Measurements from ENCODE around the gene ZP3.
"Not testable (repeated sequence)": the region's sequence is repeated elsewhere in the genome, so short reads cannot be mapped to it uniquely, and the experiment has no call there.

ZP3 gene

DNA sequence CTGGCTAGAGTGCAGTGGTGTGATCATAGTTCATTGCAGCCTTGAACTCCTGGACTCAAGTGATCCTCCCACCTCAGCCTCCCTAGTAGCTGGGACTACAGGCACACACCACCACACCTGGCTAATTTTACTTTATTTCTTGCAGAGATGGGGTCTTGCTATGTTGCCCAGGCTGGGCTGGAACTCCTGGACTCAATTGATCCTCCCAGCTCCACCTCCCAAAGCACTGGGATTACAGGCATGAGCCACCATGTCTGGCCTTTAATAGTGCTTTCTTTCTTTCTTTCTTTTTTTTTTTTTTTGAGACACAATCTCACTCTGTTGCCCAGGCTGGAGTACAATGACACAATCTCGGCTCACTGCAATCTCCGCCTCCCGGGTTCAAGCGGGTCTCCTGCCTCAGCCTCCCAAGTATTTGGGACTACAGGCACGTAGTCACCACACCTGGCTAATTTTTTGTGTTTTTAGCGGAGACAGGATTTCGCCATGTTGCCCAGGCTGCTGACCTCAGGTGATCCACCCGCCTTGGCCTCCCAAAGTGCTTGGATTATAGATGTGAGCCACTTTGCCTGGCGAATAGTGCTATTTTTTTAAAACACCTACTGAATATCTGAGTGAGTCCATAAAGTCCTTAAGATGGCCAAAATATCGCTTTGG is 7.0 kb upstream of the ZP3 start:
- 98% methylated on average over 9 of the region's 10 CpGs for WGBS (ENCODE audit: insufficient coverage)
- H3K4me3 ChIP-seq (ENCODE audit: control insufficient read depth in 1 of 7, extremely low read depth in 1 of 7, insufficient read depth in 4 of 7, low read depth in 2 of 7, low read length in 6 of 7); H3K36me3 ChIP-seq (ENCODE audit: control insufficient read depth in 4 of 4, insufficient read depth in 4 of 4, low read length in 3 of 4); DNase-seq; H3K27me3 ChIP-seq (replicated peaks in 2 of 5; ENCODE audit: control insufficient read depth in 4 of 5, insufficient read depth in 5 of 5, low read length in 4 of 5); H3K9me3 ChIP-seq (ENCODE audit: control extremely low read depth in 1 of 5, control insufficient read depth in 4 of 5, insufficient read depth in 2 of 5, low read depth in 1 of 5, low read length in 4 of 5); H3K4me1 ChIP-seq (ENCODE audit: control extremely low read depth in 1 of 4, control insufficient read depth in 4 of 4, insufficient read depth in 4 of 4, low read length in 3 of 4); POLR2A ChIA-PET; H3K27ac ChIP-seq (ENCODE audit: insufficient read depth in 1 of 2, low read depth in 1 of 2, low read length in 2 of 2, poor library complexity in 1 of 2, severe bottlenecking in 2 of 2): not testable (repeated sequence)
- CTCF ChIA-PET = interaction anchor here (1.5 kb wide), 1 partner anchor 20 kb away, joined by 4 read pairs; no protein-coding TSS in a partner anchor

DNA sequence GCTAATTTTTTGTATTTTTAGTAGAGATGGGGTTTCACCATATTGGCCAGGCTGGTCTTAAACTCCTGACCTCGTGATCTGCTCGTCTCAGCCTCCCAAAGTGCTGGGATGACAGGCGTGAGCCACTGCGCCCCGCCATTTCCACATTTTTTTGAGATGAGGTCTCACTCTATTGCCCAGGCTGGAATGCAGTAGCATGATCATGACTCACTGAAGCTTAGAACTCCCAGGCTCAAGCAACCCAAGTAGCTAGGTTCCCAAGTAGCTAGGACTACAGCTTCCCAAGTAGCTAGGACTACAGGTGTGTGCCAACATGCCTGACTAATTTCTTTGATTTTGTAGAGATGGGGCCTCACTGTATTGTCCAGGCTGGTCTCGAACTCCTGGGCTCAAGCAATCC is 3.7 kb upstream of the ZP3 start:
- H3K4me3 ChIP-seq (ENCODE audit: control insufficient read depth in 1 of 7, extremely low read depth in 1 of 7, insufficient read depth in 4 of 7, low read depth in 2 of 7, low read length in 6 of 7); H3K9me3 ChIP-seq (ENCODE audit: control extremely low read depth in 1 of 5, control insufficient read depth in 4 of 5, insufficient read depth in 2 of 5, low read depth in 1 of 5, low read length in 4 of 5); POLR2A ChIA-PET; CTCF ChIA-PET; H3K27ac ChIP-seq (ENCODE audit: insufficient read depth in 1 of 2, low read depth in 1 of 2, low read length in 2 of 2, poor library complexity in 1 of 2, severe bottlenecking in 2 of 2); H3K27me3 ChIP-seq (replicated peaks in 2 of 5; ENCODE audit: control insufficient read depth in 4 of 5, insufficient read depth in 5 of 5, low read length in 4 of 5); DNase-seq; H3K4me1 ChIP-seq (ENCODE audit: control extremely low read depth in 1 of 4, control insufficient read depth in 4 of 4, insufficient read depth in 4 of 4, low read length in 3 of 4); H3K36me3 ChIP-seq (ENCODE audit: control insufficient read depth in 4 of 4, insufficient read depth in 4 of 4, low read length in 3 of 4): not testable (repeated sequence)
- 92% methylated on average over 5 of the region's 6 CpGs for WGBS (ENCODE audit: insufficient coverage)

DNA sequence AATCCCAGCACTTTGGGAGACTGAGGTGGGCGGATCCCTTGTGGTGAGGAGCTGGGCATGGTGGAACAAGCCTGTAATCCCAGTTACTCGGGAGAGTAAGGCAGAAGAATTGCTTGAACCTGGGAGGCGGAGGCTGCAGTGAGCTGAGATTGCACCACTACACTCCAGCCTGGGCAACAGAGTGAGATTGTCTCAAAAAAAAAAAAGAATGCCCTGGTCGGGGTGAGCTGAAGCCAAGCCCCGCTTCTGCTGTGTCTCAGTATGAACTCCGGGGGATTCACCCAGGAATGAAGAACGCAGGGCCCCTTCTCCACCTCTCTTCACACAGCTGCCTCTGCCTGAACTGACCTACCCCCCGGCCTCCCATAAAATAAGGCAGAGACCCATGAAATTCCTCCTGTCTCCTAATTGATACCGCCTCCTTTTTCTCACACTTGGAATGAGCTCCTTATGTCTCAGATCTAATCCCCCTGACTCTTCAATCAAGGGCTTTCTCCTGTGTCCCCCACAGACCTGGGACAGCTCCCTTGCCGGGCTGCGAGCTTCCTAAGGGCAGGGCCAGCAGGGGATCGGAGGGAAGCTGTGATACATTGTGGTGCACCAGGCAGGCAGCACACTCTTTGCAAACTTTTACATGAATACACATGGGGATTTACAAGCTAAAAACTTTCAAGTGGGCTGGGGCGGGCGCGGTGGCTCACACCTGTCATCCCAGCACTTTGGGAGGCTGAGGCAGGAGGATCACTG is 911 bp upstream of the ZP3 start:
- DNase-seq = no peak
- whole genome bisulfite sequencing (ENCODE audit: insufficient coverage) = 95% methylated on average over 12 of the region's 15 CpGs
- H3K36me3 ChIP-seq (ENCODE audit: control insufficient read depth in 4 of 4, insufficient read depth in 4 of 4, low read length in 3 of 4) = no peaks in the 10 kb centered on the region
- no peak overlapping the region for H3K4me3 ChIP-seq (ENCODE audit: control insufficient read depth in 1 of 7, extremely low read depth in 1 of 7, insufficient read depth in 4 of 7, low read depth in 2 of 7, low read length in 6 of 7)
- H3K27ac ChIP-seq (ENCODE audit: insufficient read depth in 1 of 2, low read depth in 1 of 2, low read length in 2 of 2, poor library complexity in 1 of 2, severe bottlenecking in 2 of 2) = no peak overlapping the region
- H3K4me1 ChIP-seq (ENCODE audit: control extremely low read depth in 1 of 4, control insufficient read depth in 4 of 4, insufficient read depth in 4 of 4, low read length in 3 of 4) = peaks cover 2 to 13% (median 10%) of the 10 kb centered on the region in 4 experiments
- ChIA-PET CTCF (interaction anchor here (0.9 to 1.9 kb wide), 4 partner anchors 8 to 63 kb away, joined by 3 to 8 read pairs (median 3); no protein-coding TSS in a partner anchor), POLR2A (no interaction called here)
- H3K9me3 ChIP-seq (ENCODE audit: control extremely low read depth in 1 of 5, control insufficient read depth in 4 of 5, insufficient read depth in 2 of 5, low read depth in 1 of 5, low read length in 4 of 5) = no peaks in the 10 kb centered on the region
- no peaks in the 10 kb centered on the region for H3K27me3 ChIP-seq (replicated peaks in 2 of 5; ENCODE audit: control insufficient read depth in 4 of 5, insufficient read depth in 5 of 5, low read length in 4 of 5)

DNA sequence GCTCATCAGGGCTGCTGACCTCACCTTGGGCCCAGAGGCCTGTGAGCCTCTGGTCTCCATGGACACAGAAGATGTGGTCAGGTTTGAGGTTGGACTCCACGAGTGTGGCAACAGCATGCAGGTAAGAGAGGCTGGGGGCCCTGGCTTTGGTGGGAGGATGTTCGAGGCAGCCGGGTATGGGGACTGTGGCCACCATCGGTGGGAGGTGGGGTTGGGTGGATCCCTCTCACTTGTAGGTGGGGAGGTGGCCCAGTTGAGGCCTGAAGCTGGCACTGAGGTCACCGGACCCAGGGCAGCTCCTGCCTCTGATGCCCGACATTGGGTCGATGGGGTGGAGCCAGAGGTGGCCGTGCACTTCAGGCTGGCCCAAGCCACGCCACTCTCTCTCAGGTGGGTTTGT is 406 bp downstream of the ZP3 start:
- H3K4me3 ChIP-seq (ENCODE audit: control insufficient read depth in 1 of 7, extremely low read depth in 1 of 7, insufficient read depth in 4 of 7, low read depth in 2 of 7, low read length in 6 of 7) = no peak overlapping the region
- H3K9me3 ChIP-seq (ENCODE audit: control extremely low read depth in 1 of 5, control insufficient read depth in 4 of 5, insufficient read depth in 2 of 5, low read depth in 1 of 5, low read length in 4 of 5) = no peaks in the 10 kb centered on the region
- WGBS (ENCODE audit: insufficient coverage) = 97% methylated on average over 4 of the region's 9 CpGs
- CTCF ChIA-PET = interaction anchor here (1.2 to 1.4 kb wide), 2 partner anchors 12 to 64 kb away, joined by 3 read pairs; no protein-coding TSS in a partner anchor
- H3K27ac ChIP-seq (ENCODE audit: insufficient read depth in 1 of 2, low read depth in 1 of 2, low read length in 2 of 2, poor library complexity in 1 of 2, severe bottlenecking in 2 of 2) = no peak overlapping the region
- H3K36me3 ChIP-seq (ENCODE audit: control insufficient read depth in 4 of 4, insufficient read depth in 4 of 4, low read length in 3 of 4) = no peaks in the 10 kb centered on the region
- peaks cover 0 to 13% (median 10%) of the 10 kb centered on the region in 4 experiments for H3K4me1 ChIP-seq (ENCODE audit: control extremely low read depth in 1 of 4, control insufficient read depth in 4 of 4, insufficient read depth in 4 of 4, low read length in 3 of 4)
- POLR2A ChIA-PET = no interaction called here
- H3K27me3 ChIP-seq (replicated peaks in 2 of 5; ENCODE audit: control insufficient read depth in 4 of 5, insufficient read depth in 5 of 5, low read length in 4 of 5) = no peaks in the 10 kb centered on the region
- DNase-seq = no peak

DNA sequence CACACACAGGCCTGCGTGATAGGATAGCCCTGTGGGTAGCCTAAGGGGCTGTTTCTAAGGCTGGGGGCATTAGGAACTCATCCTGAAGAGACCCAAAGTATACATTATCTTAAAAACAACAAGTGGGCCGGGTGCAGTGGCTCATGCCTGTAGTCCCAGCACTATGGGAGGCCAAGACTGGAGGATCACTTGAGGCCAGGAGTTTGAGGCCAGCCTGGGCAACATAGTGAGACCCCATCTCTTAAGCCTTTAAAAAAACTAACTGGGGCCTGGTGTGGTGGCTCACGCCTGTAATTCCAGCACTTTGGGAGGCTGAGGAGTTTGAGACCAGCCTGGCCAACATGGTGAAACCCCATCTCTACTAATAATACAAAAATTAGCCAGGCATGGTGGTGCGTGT is 808 bp downstream of the ZP3 start:
- peaks cover 0 to 13% (median 10%) of the 10 kb centered on the region in 4 experiments for H3K4me1 ChIP-seq (ENCODE audit: control extremely low read depth in 1 of 4, control insufficient read depth in 4 of 4, insufficient read depth in 4 of 4, low read length in 3 of 4)
- H3K36me3 ChIP-seq (ENCODE audit: control insufficient read depth in 4 of 4, insufficient read depth in 4 of 4, low read length in 3 of 4); POLR2A ChIA-PET; H3K27me3 ChIP-seq (replicated peaks in 2 of 5; ENCODE audit: control insufficient read depth in 4 of 5, insufficient read depth in 5 of 5, low read length in 4 of 5); H3K4me3 ChIP-seq (ENCODE audit: control insufficient read depth in 1 of 7, extremely low read depth in 1 of 7, insufficient read depth in 4 of 7, low read depth in 2 of 7, low read length in 6 of 7); CTCF ChIA-PET; H3K27ac ChIP-seq (ENCODE audit: insufficient read depth in 1 of 2, low read depth in 1 of 2, low read length in 2 of 2, poor library complexity in 1 of 2, severe bottlenecking in 2 of 2); H3K9me3 ChIP-seq (ENCODE audit: control extremely low read depth in 1 of 5, control insufficient read depth in 4 of 5, insufficient read depth in 2 of 5, low read depth in 1 of 5, low read length in 4 of 5); DNase-seq: not testable (repeated sequence)
- 95% methylated on average over 2 of the region's 4 CpGs for WGBS (ENCODE audit: insufficient coverage)

DNA sequence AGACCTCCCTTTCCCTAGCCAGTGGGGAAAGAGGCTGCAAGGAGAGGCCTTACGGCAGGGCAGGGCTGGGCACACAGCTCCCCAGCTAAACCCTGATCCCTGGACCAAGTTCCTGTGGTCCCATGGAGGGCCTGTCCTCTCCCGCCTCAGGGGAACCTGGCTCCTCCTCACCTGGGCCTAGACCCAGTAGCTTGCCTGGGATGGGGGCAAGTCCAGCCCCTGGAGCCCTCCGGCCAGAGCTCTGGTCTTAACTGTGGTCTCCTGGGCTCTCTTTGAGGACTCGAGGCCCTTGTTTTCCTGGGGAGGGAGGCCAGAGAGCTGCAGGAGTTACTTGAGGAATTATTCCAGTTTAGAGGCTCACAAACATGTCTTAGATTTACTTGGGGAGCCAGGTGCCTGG is 1.5 kb downstream of the ZP3 start:
- ChIA-PET POLR2A (interaction anchor here (0.6 kb wide), 1 partner anchor 13 kb away, joined by 3 read pairs; no protein-coding TSS in a partner anchor), CTCF (no interaction called here)
- Histone ChIP-seq H3K27ac (ENCODE audit: insufficient read depth in 1 of 2, low read depth in 1 of 2, low read length in 2 of 2, poor library complexity in 1 of 2, severe bottlenecking in 2 of 2) (no peak overlapping the region), H3K27me3 (replicated peaks in 2 of 5; ENCODE audit: control insufficient read depth in 4 of 5, insufficient read depth in 5 of 5, low read length in 4 of 5) (no peaks in the 10 kb centered on the region), H3K36me3 (ENCODE audit: control insufficient read depth in 4 of 4, insufficient read depth in 4 of 4, low read length in 3 of 4) (peaks cover 0 to 4% (median 0%) of the 10 kb centered on the region in 4 experiments), H3K9me3 (ENCODE audit: control extremely low read depth in 1 of 5, control insufficient read depth in 4 of 5, insufficient read depth in 2 of 5, low read depth in 1 of 5, low read length in 4 of 5) (no peaks in the 10 kb centered on the region), H3K4me1 (ENCODE audit: control extremely low read depth in 1 of 4, control insufficient read depth in 4 of 4, insufficient read depth in 4 of 4, low read length in 3 of 4) (peaks cover 0 to 13% (median 10%) of the 10 kb centered on the region in 4 experiments), H3K4me3 (ENCODE audit: control insufficient read depth in 1 of 7, extremely low read depth in 1 of 7, insufficient read depth in 4 of 7, low read depth in 2 of 7, low read length in 6 of 7) (no peak overlapping the region)
- WGBS (ENCODE audit: insufficient coverage) = 100% methylated on average over 2 of the region's 4 CpGs
- no peak for DNase-seq

DNA sequence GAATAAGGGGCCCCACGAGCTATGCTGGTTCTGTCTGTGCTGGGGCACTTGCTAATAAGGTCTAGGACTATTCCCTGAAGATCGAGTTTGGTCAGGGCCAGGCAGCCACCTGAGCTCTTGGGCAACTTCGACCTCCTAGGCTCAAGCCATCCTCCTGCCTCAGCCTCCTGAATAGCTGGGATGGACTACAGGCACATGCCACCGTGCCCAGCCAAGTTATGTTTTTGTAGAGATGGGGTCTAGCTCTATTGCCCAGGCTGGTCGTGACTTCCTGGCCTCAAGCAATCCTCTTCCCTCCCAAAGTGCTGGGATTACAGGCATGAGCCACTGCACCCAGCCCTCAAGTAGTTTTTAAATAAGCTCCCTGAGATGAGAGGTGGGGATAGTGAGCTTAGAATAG is 2.9 kb downstream of the ZP3 start:
- WGBS (ENCODE audit: insufficient coverage) = 100% methylated on average over 3 of the region's 5 CpGs
- no peak for DNase-seq
- Histone ChIP-seq H3K36me3 (ENCODE audit: control insufficient read depth in 4 of 4, insufficient read depth in 4 of 4, low read length in 3 of 4) (peaks cover 0 to 4% (median 1%) of the 10 kb centered on the region in 4 experiments), H3K27ac (ENCODE audit: insufficient read depth in 1 of 2, low read depth in 1 of 2, low read length in 2 of 2, poor library complexity in 1 of 2, severe bottlenecking in 2 of 2) (no peak overlapping the region), H3K27me3 (replicated peaks in 2 of 5; ENCODE audit: control insufficient read depth in 4 of 5, insufficient read depth in 5 of 5, low read length in 4 of 5) (no peaks in the 10 kb centered on the region), H3K4me1 (ENCODE audit: control extremely low read depth in 1 of 4, control insufficient read depth in 4 of 4, insufficient read depth in 4 of 4, low read length in 3 of 4) (peaks cover 0 to 13% (median 10%) of the 10 kb centered on the region in 4 experiments), H3K9me3 (ENCODE audit: control extremely low read depth in 1 of 5, control insufficient read depth in 4 of 5, insufficient read depth in 2 of 5, low read depth in 1 of 5, low read length in 4 of 5) (no peaks in the 10 kb centered on the region), H3K4me3 (ENCODE audit: control insufficient read depth in 1 of 7, extremely low read depth in 1 of 7, insufficient read depth in 4 of 7, low read depth in 2 of 7, low read length in 6 of 7) (no peak overlapping the region)
- CTCF ChIA-PET = interaction anchor here (0.6 to 1.2 kb wide), 3 partner anchors 11 to 622 kb away, joined by 3 to 4 read pairs (median 3); no protein-coding TSS in a partner anchor
- POLR2A ChIA-PET = no interaction called here

All from common myeloid progenitor, CD34-positive (primary cell).